Colonic mucosa (tissue), 4 donors: Measurements from ENCODE around the gene FAR2. TPM values are rescaled to one million over a fixed set of nuclear protein-coding genes. Genes with fewer than 3 reads are reported as not detected.
A peak's percentile ranks its signal among the peaks of the same experiment; 100 is the strongest.

Experiments used
- DNase-seq: peaks from one replicate; pipeline ENCODE4 v3.0.0-alpha.2; 2020
- H3K27ac ChIP-seq: fragments of 200-600 bp; one replicate; pipeline ENCODE4 v1.8.0; 2021
- H3K27me3 ChIP-seq: fragments of 200-600 bp; one replicate; pipeline ENCODE4 v1.8.0; 2021
- H3K36me3 ChIP-seq: fragments of 200-600 bp; one replicate; pipeline ENCODE4 v1.8.0; 2021
- H3K4me1 ChIP-seq: fragments of 200-600 bp; one replicate; pipeline ENCODE4 v1.8.0; 2021; ENCODE audit warnings: mild to moderate bottlenecking
- H3K4me3 ChIP-seq: fragments of 200-600 bp; one replicate; pipeline ENCODE4 v1.8.0; 2021
- H3K9ac ChIP-seq, 2 donors: one replicate each; pipeline ENCODE4 v1.7.0; 2013; ENCODE audit warnings: control low read depth in 2 of 2, low read depth in 2 of 2, low read length in 2 of 2
- H3K9me3 ChIP-seq: fragments of 200-600 bp; one replicate; pipeline ENCODE4 v1.8.0; 2021
- intact Hi-C: fragments of 100-400 bp; cut with DNase I; formaldehyde crosslinking; loops from one replicate; pipeline ENCODE4 v1.14.1; 2022
- total RNA-seq, 2 donors: library from RNA; stranded (reverse); fragmentation: NEBNext Ultra II Directional in 1 of 2; extraction: Animal tissue kit (Norgen Biotek cat#: 25700) in 1 of 2; gene quantifications; one replicate each; pipeline ENCODE4 v1.2.1, GENCODE V29; 2021
- TF ChIP-seq, protein P1 (sequence below): fragments of 200-600 bp; IDR thresholded peaks from one replicate; pipeline ENCODE4 v1.8.0; 2022; ENCODE audit warnings: antibody characterized with exemption, mild to moderate bottlenecking
- donor health status: healthy.
- donor health status: DM: no; HTN: no; CAD: no.
- donor health status: DM: no; HTN: no; CAD: no.

The FAR2 gene
- total RNA-seq, 2 donors from 2014 or later = 67.4 to 83.6 TPM

DNA sequence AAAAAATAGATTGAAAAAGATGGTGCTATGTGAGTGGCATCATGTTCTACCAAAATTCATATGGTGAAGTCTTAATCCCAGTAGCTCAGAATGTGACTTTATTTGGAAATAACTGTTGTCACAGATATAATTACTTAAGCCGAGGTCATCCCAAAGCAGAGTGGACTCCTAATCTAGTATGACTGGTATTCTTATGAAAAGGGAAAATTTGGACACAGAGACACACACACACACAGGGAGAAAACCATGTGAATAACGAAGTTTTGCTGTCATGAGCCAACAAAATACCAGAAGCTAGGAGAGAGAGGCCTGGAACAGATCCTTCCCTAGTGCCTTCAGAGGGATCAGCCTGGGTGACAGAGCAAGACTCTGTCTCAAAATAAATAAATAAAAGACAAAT is 62.6 kb downstream of the FAR2 start:
- intact Hi-C loops = loop anchor here (10.0 kb wide), 1 partner anchor 57 kb away; no protein-coding TSS in a partner anchor
- Histone ChIP-seq H3K27me3 (no peaks in the 10 kb centered on the region), H3K36me3 (no peaks in the 10 kb centered on the region), H3K9ac (no peak overlapping the region), H3K4me3 (no peak overlapping the region), H3K9me3 (no peaks in the 10 kb centered on the region), H3K4me1 (peaks cover 7% of the 10 kb centered on the region), H3K27ac (no peak overlapping the region)
- no peak for DNase-seq
- TF ChIP-seq, protein P1, sequence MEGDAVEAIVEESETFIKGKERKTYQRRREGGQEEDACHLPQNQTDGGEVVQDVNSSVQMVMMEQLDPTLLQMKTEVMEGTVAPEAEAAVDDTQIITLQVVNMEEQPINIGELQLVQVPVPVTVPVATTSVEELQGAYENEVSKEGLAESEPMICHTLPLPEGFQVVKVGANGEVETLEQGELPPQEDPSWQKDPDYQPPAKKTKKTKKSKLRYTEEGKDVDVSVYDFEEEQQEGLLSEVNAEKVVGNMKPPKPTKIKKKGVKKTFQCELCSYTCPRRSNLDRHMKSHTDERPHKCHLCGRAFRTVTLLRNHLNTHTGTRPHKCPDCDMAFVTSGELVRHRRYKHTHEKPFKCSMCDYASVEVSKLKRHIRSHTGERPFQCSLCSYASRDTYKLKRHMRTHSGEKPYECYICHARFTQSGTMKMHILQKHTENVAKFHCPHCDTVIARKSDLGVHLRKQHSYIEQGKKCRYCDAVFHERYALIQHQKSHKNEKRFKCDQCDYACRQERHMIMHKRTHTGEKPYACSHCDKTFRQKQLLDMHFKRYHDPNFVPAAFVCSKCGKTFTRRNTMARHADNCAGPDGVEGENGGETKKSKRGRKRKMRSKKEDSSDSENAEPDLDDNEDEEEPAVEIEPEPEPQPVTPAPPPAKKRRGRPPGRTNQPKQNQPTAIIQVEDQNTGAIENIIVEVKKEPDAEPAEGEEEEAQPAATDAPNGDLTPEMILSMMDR = no peak

DNA sequence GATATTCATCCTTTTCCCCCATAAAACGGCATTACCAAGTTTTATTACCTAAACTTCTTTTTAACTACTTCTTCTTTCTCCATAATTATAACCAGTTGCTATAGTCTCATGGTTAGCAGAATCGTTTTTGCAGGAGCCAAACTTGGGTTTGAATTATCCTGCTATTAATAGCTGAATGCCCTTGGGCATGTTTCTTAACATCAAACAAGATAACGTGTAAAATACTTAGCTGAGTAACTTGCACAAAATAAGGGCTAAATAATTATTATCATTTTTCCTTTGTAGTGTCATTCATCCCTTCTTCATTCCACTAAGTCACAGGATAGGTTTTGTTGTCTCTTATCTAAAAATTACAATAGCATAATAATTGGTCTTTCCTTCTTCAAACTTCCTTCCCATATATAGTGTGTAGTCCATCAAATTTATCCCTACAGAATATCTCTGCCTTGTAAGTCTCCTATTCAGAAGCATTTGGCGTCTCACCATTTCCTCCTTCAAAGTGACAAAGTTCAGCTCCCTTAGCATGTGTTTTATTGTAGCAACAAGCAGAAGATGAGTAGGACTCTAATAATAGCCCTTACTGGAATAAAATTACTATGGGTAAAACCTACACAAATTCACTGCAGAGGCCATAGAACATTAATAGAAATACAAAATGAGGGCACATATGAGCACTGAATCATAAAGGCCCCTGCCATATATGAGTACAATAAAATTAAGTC is 63.8 kb downstream of the FAR2 start:
- Histone ChIP-seq H3K9me3 (no peaks in the 10 kb centered on the region), H3K4me3 (no peak overlapping the region), H3K4me1 (peaks cover 7% of the 10 kb centered on the region), H3K27ac (peak overlapping the region; percentile 33), H3K36me3 (no peaks in the 10 kb centered on the region), H3K9ac (no peak overlapping the region), H3K27me3 (no peaks in the 10 kb centered on the region)
- DNase-seq = no peak
- intact Hi-C loops = loop anchor here (10.0 kb wide), 1 partner anchor 58 kb away; no protein-coding TSS in a partner anchor
- TF ChIP-seq, protein P1 = no peak

DNA sequence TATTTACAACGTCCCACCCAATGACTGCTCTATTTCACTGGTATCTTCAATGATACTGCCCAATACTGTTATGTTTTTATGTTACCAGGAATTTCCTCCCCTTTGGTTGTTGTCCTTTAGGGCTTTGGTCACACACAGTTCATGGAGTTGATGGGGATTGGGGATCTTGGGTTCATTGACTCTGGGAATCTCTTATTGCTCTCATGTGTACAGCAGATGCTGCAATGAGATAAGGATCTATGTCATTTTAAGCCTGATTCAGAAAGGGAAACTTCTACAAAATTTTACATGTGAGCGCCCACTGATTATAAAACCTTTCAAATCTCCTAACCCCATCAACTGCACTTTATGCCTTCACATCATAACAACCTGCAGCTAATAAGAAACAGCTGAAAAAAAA is 67.2 kb downstream of the FAR2 start:
- H3K9ac ChIP-seq = no peak overlapping the region
- no peak overlapping the region for H3K27ac ChIP-seq
- TF ChIP-seq, protein P1 = no peak
- intact Hi-C loops = loop anchor here (10.0 kb wide), 1 partner anchor 61 kb away; no protein-coding TSS in a partner anchor
- H3K9me3 ChIP-seq = no peaks in the 10 kb centered on the region
- H3K4me3 ChIP-seq = no peak overlapping the region
- H3K36me3 ChIP-seq = no peaks in the 10 kb centered on the region
- no peak for DNase-seq
- no peaks in the 10 kb centered on the region for H3K27me3 ChIP-seq
- no peaks in the 10 kb centered on the region for H3K4me1 ChIP-seq

DNA sequence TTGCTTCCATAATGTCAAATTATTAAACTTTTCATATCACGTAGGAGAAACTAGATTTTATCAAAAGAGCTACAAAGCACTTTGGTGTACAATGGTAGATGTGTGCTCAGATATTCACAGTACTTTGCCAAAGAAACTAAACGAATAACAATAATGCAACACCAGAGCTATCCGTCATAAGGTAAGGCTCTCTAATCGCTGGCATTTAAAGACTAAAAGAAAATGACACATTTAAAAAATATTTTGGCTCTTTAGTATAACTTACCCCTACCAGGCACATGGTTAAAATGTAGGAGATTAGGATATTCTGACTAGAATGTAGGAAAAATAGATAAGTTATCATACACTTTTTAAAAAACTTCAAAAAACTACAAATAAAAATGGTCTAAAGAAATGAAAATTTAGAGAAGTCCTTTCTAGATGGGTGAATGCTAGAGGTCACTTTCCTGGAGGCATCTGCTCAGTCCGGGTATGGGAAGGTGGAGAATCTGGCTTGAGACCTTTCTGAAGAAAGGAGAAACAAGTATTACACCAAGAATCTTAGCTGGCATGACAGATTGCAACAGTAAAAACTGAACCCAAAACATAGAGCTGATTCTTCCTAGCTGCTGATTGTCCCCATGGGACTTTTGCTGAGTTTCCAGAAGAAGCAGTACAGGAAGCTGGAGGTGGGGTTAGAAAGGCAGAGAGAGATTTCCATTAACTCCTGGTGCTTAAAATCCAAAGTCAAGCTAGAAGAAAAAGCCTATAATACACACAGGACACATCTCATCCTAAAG is 67.9 kb downstream of the FAR2 start:
- H3K27me3 ChIP-seq = no peaks in the 10 kb centered on the region
- intact Hi-C loops = loop anchor here (10.0 kb wide), 1 partner anchor 62 kb away; no protein-coding TSS in a partner anchor
- no peaks in the 10 kb centered on the region for H3K36me3 ChIP-seq
- H3K9ac ChIP-seq = no peak overlapping the region
- TF ChIP-seq, protein P1 = no peak
- H3K4me3 ChIP-seq = no peak overlapping the region
- DNase-seq = no peak
- H3K9me3 ChIP-seq = no peaks in the 10 kb centered on the region
- H3K27ac ChIP-seq = no peak overlapping the region
- no peaks in the 10 kb centered on the region for H3K4me1 ChIP-seq

DNA sequence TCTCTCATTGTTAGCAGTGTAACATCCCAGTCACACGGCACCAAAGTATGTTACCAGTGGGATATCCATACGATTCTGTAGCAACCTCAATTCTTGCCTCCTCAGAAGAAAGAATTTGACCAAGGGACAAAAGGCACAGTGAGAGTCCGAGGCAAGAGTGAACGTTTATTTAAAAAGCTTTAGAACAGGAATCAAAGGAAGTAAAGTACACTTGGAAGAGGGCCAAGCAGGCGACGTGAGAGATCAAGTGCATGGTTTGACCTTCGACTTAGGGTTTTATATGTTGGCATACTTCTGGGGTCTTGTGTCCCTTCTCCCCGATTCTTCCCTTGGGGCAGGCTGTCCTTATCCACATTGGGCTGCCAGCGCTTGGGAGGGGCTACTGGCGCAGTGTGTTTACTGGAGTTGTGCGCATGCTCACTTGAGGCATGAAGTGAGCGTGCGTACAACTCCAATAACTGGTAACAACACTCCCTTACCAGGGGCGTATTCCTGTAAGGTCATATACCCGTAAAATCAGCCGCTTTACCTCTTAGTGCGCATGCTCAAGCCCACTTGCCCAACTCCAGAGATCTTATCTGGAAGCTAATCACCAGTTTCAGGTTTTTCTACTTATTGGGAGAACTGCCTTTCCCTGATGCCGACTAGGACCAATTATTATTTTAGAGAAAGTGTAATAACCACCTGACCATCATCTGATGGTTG is 71.7 kb downstream of the FAR2 start:
- TF ChIP-seq, protein P1 = no peak
- H3K27me3 ChIP-seq = no peaks in the 10 kb centered on the region
- H3K9me3 ChIP-seq = no peaks in the 10 kb centered on the region
- H3K27ac ChIP-seq = no peak overlapping the region
- no peaks in the 10 kb centered on the region for H3K4me1 ChIP-seq
- intact Hi-C loops = no loop called here
- DNase-seq = peak; percentile 32
- H3K9ac ChIP-seq = no peak overlapping the region
- no peak overlapping the region for H3K4me3 ChIP-seq
- H3K36me3 ChIP-seq = no peaks in the 10 kb centered on the region
